Hair follicular keratinocyte (primary cell): Measurements from ENCODE around the gene UTP11. TPM values are rescaled to one million over a fixed set of nuclear protein-coding genes. Genes with fewer than 3 reads are reported as not detected.

Source experiments
- total RNA-seq: library from RNA; depleted of rRNA; stranded (reverse); fragments of >200 nt; gene quantifications from 2 replicates; pipeline ENCODE4 v1.2.3, GENCODE V29; 2015

UTP11 gene
- total RNA-seq, result 41.8 and 80.5 TPM in 2 replicates

GRCh38 chr1:38012363-38013226 lies at the start of gene UTP11:
TSS of gene UTP11 (plus strand) at chr1:38012734. CDS start at chr1:38012803, 69 bp downstream.

DNA sequence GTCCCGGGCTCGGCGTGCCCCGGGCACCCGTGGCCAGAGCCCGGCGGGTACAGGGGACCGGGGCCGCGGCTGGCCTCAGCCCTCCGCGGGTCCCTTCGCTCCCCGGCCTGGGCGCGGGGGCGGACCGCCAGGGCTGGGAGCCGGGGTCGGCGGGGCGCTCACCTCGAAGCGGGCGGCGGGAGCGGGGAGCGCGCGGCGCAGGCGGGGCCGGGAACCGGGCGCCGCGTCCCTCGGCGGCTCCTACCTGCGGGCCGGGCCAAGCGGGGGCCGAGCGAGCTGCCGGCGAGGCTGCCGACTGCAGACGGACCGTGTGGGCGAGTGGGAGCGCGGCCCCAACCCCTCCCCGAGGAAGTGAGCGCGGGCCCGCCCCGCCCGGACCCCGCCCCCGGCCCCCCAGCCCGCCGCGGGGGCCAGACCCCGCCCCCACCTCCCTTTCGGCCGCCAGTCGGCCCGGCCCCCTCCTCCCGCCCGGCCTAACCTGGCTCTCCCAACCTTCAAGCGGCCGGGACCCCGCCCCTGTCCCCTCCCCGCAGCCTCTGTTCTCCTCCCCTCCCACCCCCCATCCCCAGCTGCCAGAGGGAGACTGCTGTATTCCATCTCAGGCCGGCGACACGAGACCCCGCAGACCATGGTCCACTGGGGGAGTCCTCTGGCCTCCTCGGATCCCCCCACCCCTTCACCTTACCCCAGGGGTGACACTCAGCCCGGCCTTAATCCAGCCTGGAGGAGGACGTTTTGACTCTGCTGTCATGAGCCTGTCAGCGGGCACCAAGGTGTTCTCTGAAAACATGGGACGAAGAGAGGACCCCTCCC lies 7.1 kb upstream of the UTP11 start, which contains the start of gene FHL3:
Gene FHL3 (minus strand): TSS at position 320 of the 813 bp plus-strand sequence. CDS start 6,102 bp downstream, outside the sequence.

DNA sequence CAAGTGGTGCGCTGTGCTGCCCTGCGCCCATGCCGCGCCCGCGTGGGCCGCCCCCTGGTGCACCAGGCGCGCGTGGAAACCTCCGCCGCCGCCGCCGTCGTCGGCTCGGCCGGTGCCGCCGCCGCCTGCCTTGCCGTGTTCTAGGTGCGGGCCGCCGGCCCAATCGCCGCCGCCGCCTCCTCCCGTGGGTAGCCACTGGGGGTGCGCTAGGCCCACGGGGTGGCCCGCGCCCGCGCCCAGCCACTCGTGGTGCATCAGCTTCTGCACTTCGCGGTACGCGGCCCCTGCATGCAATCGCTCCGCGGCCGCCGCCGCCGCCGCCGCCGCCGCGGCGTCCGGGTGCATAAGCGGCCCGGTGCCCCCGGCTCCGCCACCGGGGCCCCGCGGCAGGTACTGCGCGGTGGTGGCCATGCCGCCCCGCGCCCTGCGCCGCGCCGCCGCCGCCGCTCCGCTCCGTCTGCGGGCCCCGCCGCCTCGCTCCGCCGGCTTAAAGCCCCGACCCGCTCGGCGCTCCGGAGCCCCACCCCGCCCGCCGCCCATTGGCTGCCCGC lies 33.9 kb downstream of the UTP11 start, which contains the start of gene POU3F1:
Gene POU3F1 (minus strand): TSS at position 461 of the 551 bp plus-strand sequence. CDS start 50 bp downstream, at position 411.

Other genes starting within 250 kb of the UTP11 start
- not detected in 2 replicates for gene EPHA10, start 247.6 kb upstream of the UTP11 start, total RNA-seq
- gene MANEAL, start 218.9 kb upstream of the UTP11 start, total RNA-seq, result 0.15 and 0.78 TPM in 2 replicates
- 85.9 and 103 TPM in 2 replicates for gene C1orf122, start 204.9 kb upstream of the UTP11 start, total RNA-seq
- 29.6 and 33.6 TPM in 2 replicates for gene YRDC, start 204.5 kb upstream of the UTP11 start, total RNA-seq
- 1.8 and 2.7 TPM in 2 replicates for gene MTF1, start 153.1 kb upstream of the UTP11 start, total RNA-seq
- 5.6 and 5.9 TPM in 2 replicates for gene INPP5B, start 65.7 kb upstream of the UTP11 start, total RNA-seq
- 42.4 and 56.8 TPM in 2 replicates for gene SF3A3, start 22.7 kb upstream of the UTP11 start, total RNA-seq
- 17.1 and 19.5 TPM in 2 replicates for gene FHL3, start 7.2 kb upstream of the UTP11 start, total RNA-seq
- gene POU3F1, start 34.1 kb downstream of the UTP11 start, total RNA-seq, result 0.86 and 0.87 TPM in 2 replicates